WTC11 (cell line): ENCODE results near the gene STAM2. TPM values are rescaled to one million over a fixed set of nuclear protein-coding genes. Genes with fewer than 3 reads are reported as not detected.

Experiments
- CBFB ChIP-seq: sonication (generic); formaldehyde crosslinking; IDR thresholded peaks from 2 replicates; pipeline ENCODE4 v1.8.1; 2022; ENCODE audit warnings: mild to moderate bottlenecking, low read depth, missing genetic modification reagents
- E2F5 ChIP-seq: sonication (generic); formaldehyde crosslinking; IDR thresholded peaks from 2 replicates; pipeline ENCODE4 v1.8.1; 2022; ENCODE audit warnings: mild to moderate bottlenecking, moderate library complexity, missing genetic modification reagents
- FOXJ3 ChIP-seq: sonication (generic); formaldehyde crosslinking; IDR thresholded peaks from 2 replicates; pipeline ENCODE4 v1.9.0; 2021; ENCODE audit warnings: missing genetic modification reagents, mild to moderate bottlenecking, borderline replicate concordance
- GABPB1 ChIP-seq: sonication (generic); formaldehyde crosslinking; IDR thresholded peaks from 2 replicates; pipeline ENCODE4 v1.8.1; 2023; ENCODE audit warnings: mild to moderate bottlenecking, missing genetic modification reagents
- GRHL2 ChIP-seq: fragments of 250-450 bp; sonication (Bioruptor Pico); IDR thresholded peaks from 2 replicates; pipeline ENCODE4 v1.8.0; 2022; ENCODE audit warnings: mild to moderate bottlenecking, moderate library complexity; ENCODE audit not compliant: insufficient replicate concordance, severe bottlenecking
- JUN ChIP-seq: sonication (generic); formaldehyde crosslinking; IDR thresholded peaks from 2 replicates; pipeline ENCODE4 v1.8.0; 2023; ENCODE audit warnings: mild to moderate bottlenecking, missing genetic modification reagents
- MYBL2 ChIP-seq: sonication (generic); formaldehyde crosslinking; IDR thresholded peaks from 2 replicates; pipeline ENCODE4 v1.8.1; 2023; ENCODE audit warnings: mild to moderate bottlenecking, moderate library complexity, missing genetic modification reagents
- PRRX2 ChIP-seq: fragments of 250-450 bp; sonication (Bioruptor Pico); IDR thresholded peaks from 2 replicates; pipeline ENCODE4 v1.8.0; 2021; ENCODE audit warnings: mild to moderate bottlenecking
- RELA ChIP-seq: sonication (generic); formaldehyde crosslinking; IDR thresholded peaks from 2 replicates; pipeline ENCODE4 v1.8.1; 2022; ENCODE audit warnings: missing genetic modification reagents, mild to moderate bottlenecking, borderline replicate concordance
- SMAD3 ChIP-seq: sonication (generic); formaldehyde crosslinking; IDR thresholded peaks from 2 replicates; pipeline ENCODE4 v1.8.0; 2022; ENCODE audit warnings: missing genetic modification reagents, mild to moderate bottlenecking, borderline replicate concordance
- SOX15 ChIP-seq: fragments of 250-450 bp; sonication (Bioruptor Pico); IDR thresholded peaks from 2 replicates; pipeline ENCODE4 v1.9.0; 2021; ENCODE audit warnings: mild to moderate bottlenecking
- SP1 ChIP-seq: sonication (generic); formaldehyde crosslinking; conservative IDR thresholded peaks from 2 replicates; pipeline ENCODE4 v1.8.1; 2022; ENCODE audit warnings: missing genetic modification reagents
- STAT6 ChIP-seq: sonication (generic); formaldehyde crosslinking; conservative IDR thresholded peaks from 2 replicates; pipeline ENCODE4 v1.8.1; 2023; ENCODE audit warnings: mild to moderate bottlenecking, low read depth, missing genetic modification reagents, moderate library complexity
- TEAD4 ChIP-seq: sonication (generic); formaldehyde crosslinking; IDR thresholded peaks from 2 replicates; pipeline ENCODE4 v1.8.0; 2022; ENCODE audit warnings: mild to moderate bottlenecking, missing genetic modification reagents
- ZNF219 ChIP-seq: sonication (generic); formaldehyde crosslinking; IDR thresholded peaks from 2 replicates; pipeline ENCODE4 v1.8.0; 2023; ENCODE audit warnings: missing genetic modification reagents, mild to moderate bottlenecking, borderline replicate concordance
- ZNF232 ChIP-seq: sonication (generic); formaldehyde crosslinking; IDR thresholded peaks from 2 replicates; pipeline ENCODE4 v1.8.0; 2022; ENCODE audit warnings: mild to moderate bottlenecking, missing genetic modification reagents
- ZNF263 ChIP-seq: sonication (generic); formaldehyde crosslinking; IDR thresholded peaks from 2 replicates; pipeline ENCODE4 v1.8.1; 2022; ENCODE audit warnings: low read depth, mild to moderate bottlenecking, moderate library complexity, missing genetic modification reagents
- ZNF317 ChIP-seq: sonication (generic); formaldehyde crosslinking; IDR thresholded peaks from 2 replicates; pipeline ENCODE4 v1.8.1; 2023; ENCODE audit warnings: low read depth, mild to moderate bottlenecking, moderate library complexity, missing genetic modification reagents, borderline replicate concordance
- ZNF425 ChIP-seq: fragments of 250-450 bp; sonication (Bioruptor Pico); conservative IDR thresholded peaks from 2 replicates; pipeline ENCODE4 v1.9.0; 2021; ENCODE audit warnings: mild to moderate bottlenecking
- ZNF532 ChIP-seq: fragments of 250-450 bp; sonication (Bioruptor Pico); IDR thresholded peaks from 2 replicates; pipeline ENCODE4 v1.9.0; 2021; ENCODE audit warnings: mild to moderate bottlenecking, borderline replicate concordance
- ZNF671 ChIP-seq: fragments of 250-450 bp; sonication (Bioruptor Pico); IDR thresholded peaks from 2 replicates; pipeline ENCODE4 v1.8.0; 2021; ENCODE audit warnings: mild to moderate bottlenecking
- total RNA-seq: library from RNA; stranded (reverse); gene quantifications from 3 replicates; pipeline ENCODE4 v1.2.3, GENCODE V29; 2021
- TF ChIP-seq, protein P1 (sequence below): sonication (generic); formaldehyde crosslinking; IDR thresholded peaks from 2 replicates; pipeline ENCODE4 v1.8.0; 2023; ENCODE audit warnings: missing genetic modification reagents, mild to moderate bottlenecking, borderline replicate concordance
- TF ChIP-seq, protein P2 (sequence below): sonication (generic); formaldehyde crosslinking; IDR thresholded peaks from 2 replicates; pipeline ENCODE4 v1.8.0; 2022; ENCODE audit warnings: mild to moderate bottlenecking, missing genetic modification reagents

Gene STAM2
- total RNA-seq, 1 experiment from 2014 or later, result 9.0 TPM

- TF ChIP-seq STAT6 (no peak), SMAD3 (peak; percentile 82; the same call in 1 of the 2 replicates), ZNF671 (CRISPR knock-in tag) (0 out of 2 replicates have a peak, but pooled peaks have one; percentile 44), E2F5 (0 out of 2 replicates have a peak, but pooled peaks have one; percentile 37), MYBL2 (peak; percentile 75; the same call in 1 of the 2 replicates), ZNF425 (CRISPR knock-in tag) (no peak), PRRX2 (CRISPR knock-in tag) (0 out of 2 replicates have a peak, but pooled peaks have one; percentile 49), GABPB1 (CRISPR knock-in tag) (peak; percentile 73; the same call in 1 of the 2 replicates), ZNF317 (CRISPR knock-in tag) (no peak), ZNF219 (CRISPR knock-in tag) (no peak), ZNF263 (no peak), CBFB (CRISPR knock-in tag) (no peak), TEAD4 (CRISPR knock-in tag) (no peak), SOX15 (CRISPR knock-in tag) (no peak), GRHL2 (CRISPR knock-in tag) (no peak), ZNF232 (peak; percentile 72), ZNF532 (CRISPR knock-in tag) (no peak), JUN (CRISPR knock-in tag) (no peak; the same call in 1 of the 2 replicates), FOXJ3 (CRISPR knock-in tag) (no peak), SP1 (CRISPR knock-in tag) (peak; percentile 74), RELA (no peak)
- TF ChIP-seq, protein P1, sequence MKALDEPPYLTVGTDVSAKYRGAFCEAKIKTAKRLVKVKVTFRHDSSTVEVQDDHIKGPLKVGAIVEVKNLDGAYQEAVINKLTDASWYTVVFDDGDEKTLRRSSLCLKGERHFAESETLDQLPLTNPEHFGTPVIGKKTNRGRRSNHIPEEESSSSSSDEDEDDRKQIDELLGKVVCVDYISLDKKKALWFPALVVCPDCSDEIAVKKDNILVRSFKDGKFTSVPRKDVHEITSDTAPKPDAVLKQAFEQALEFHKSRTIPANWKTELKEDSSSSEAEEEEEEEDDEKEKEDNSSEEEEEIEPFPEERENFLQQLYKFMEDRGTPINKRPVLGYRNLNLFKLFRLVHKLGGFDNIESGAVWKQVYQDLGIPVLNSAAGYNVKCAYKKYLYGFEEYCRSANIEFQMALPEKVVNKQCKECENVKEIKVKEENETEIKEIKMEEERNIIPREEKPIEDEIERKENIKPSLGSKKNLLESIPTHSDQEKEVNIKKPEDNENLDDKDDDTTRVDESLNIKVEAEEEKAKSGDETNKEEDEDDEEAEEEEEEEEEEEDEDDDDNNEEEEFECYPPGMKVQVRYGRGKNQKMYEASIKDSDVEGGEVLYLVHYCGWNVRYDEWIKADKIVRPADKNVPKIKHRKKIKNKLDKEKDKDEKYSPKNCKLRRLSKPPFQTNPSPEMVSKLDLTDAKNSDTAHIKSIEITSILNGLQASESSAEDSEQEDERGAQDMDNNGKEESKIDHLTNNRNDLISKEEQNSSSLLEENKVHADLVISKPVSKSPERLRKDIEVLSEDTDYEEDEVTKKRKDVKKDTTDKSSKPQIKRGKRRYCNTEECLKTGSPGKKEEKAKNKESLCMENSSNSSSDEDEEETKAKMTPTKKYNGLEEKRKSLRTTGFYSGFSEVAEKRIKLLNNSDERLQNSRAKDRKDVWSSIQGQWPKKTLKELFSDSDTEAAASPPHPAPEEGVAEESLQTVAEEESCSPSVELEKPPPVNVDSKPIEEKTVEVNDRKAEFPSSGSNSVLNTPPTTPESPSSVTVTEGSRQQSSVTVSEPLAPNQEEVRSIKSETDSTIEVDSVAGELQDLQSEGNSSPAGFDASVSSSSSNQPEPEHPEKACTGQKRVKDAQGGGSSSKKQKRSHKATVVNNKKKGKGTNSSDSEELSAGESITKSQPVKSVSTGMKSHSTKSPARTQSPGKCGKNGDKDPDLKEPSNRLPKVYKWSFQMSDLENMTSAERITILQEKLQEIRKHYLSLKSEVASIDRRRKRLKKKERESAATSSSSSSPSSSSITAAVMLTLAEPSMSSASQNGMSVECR, result peak; percentile 97
- TF ChIP-seq, protein P2, sequence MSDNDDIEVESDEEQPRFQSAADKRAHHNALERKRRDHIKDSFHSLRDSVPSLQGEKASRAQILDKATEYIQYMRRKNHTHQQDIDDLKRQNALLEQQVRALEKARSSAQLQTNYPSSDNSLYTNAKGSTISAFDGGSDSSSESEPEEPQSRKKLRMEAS (CRISPR knock-in tag), result peak; percentile 69
These were observed at the start of gene STAM2 (continued) for GRCh38 chr2:152175368-152176112.
